Glomerular endothelial cell (primary cell): Measurements from ENCODE around the gene RNMT. TPM values are rescaled to one million over a fixed set of nuclear protein-coding genes. Genes with fewer than 3 reads are reported as not detected.
"Not testable (repeated sequence)": the region's sequence is repeated elsewhere in the genome, so short reads cannot be mapped to it uniquely, and the experiment has no call there.

Experiments
- DNase-seq: peaks from one replicate; pipeline ENCODE4 v3.0.0-alpha.2; 2011; ENCODE audit warnings: low read depth, low spot score; ENCODE audit errors: extremely low read depth
- total RNA-seq: library from RNA; depleted of rRNA; stranded (reverse); fragments of >200 nt; gene quantifications from 2 replicates; pipeline ENCODE4 v1.2.3, GENCODE V29; 2015

RNMT gene
- total RNA-seq, result 14.3 and 19.5 TPM in 2 replicates

DNA sequence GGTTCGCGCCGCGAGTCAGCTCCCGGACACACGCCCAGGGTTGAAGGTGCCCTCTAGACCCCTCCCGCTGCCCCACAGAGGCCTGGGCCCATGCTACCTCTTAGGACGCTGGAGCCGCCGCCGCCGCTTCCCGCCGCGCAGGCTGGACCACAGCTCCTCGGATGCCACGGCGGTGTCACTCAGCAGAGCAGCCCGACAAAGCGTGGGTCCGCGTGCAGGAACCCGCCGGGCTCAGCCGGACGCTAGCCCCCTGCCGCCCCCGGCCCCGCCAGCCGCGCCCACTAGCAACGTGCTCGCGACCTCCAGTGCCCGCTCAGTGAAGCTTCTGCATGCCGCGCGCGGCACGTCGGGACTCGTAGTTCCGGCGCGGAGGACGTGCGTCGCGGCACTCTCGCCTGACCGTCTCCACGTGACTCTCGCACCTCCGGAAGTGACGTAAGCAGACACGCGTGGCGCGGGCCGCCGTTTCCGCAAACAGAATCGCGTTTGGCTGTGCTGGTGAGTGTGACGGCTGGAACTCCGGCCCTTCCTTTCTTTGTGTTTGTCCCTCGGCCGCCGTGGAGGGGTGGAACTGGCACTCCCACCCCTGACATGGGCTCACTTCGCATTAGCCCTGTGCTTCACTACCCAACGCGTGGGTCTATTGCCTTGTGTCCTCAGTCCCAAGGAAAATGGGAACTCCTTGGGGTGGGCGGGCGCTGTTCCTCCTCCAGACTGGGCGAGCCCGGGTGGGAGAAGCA lies at the start of gene RNMT, which contains the start of gene FAM210A:
Gene RNMT (plus strand): TSS at position 442 of the 740 bp plus-strand sequence. CDS start 4,845 bp downstream, outside the sequence.
Gene FAM210A (minus strand): TSS at position 327 of the 740 bp plus-strand sequence. CDS start 44,481 bp downstream, outside the sequence.
- DNase-seq, result peak; percentile 68

DNA sequence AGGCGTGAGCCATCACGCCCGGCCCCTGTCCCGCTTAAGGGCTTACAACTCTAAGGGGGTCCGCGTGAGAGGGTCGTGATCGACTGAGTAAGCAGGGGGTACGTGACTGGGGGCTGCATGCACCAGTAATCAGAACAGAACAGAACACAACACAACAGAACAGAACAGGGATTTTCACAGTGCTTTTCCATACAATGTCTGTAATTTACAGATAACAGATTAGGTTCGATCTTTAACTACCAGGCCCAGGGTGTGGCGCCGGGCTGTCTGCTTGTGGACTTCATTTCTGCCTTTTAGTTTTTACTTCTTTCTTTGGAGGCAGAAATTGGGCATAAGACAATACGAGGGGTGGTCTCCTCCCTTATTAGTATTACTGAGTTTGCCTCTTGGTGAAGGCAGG lies 49.1 kb upstream of the RNMT start:
- DNase-seq, result not testable (repeated sequence)

DNA sequence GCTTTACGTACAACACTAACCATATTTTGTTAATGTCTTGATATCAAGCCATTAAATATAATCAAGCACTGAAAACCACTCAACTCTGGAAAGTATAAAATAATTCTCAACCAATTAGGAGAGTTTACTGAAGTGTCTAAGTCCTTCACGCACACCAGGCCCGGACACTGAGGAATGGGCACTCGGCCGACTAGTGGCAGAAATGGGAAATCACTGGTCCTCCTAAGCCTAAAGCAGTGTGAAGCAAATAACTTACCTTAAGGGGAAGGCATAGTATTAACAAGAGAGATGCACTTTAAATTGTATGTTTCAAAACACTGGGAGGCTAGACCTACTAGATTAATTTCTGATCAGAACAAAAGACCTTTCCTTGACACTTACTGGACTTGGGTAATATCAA lies 45.9 kb upstream of the RNMT start:
- DNase-seq, result no peak

DNA sequence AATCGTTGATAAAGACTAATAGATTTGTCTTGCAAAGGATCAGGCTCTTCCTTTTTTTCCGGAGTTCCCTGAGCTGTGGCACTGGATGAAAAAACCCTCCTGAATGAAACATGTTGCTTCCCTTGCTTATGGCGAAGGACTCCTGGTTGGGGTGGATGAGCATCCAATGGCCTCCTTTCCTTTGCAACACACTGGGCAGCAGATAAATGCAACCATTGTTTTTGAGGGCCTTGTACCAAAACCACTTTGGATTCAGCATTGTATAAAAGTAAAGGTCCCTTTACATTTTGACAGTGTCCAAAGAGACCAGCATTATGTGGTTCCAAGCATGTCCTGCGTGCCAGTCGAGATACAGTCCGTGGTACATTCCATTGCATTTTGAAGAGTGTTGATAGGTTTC lies 44.8 kb upstream of the RNMT start:
- no peak for DNase-seq

DNA sequence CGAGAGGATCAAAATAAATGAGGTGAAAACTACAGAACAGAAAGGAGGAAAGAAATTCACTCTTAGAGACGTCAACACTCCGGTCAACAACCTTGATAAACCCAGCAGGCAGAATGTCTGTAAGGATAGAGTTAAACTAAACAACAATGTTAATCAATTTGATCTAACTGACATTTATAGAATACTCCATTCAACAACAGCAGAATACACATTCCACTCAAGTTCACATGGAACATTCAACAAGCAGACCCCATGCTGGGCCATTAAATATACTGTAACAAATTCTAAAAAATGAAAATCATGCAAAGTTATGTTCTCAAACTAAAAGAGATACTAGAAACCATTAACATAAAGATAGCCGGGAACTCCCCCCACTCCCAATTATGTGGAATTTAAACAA lies 41.9 kb upstream of the RNMT start:
- DNase-seq, result no peak

DNA sequence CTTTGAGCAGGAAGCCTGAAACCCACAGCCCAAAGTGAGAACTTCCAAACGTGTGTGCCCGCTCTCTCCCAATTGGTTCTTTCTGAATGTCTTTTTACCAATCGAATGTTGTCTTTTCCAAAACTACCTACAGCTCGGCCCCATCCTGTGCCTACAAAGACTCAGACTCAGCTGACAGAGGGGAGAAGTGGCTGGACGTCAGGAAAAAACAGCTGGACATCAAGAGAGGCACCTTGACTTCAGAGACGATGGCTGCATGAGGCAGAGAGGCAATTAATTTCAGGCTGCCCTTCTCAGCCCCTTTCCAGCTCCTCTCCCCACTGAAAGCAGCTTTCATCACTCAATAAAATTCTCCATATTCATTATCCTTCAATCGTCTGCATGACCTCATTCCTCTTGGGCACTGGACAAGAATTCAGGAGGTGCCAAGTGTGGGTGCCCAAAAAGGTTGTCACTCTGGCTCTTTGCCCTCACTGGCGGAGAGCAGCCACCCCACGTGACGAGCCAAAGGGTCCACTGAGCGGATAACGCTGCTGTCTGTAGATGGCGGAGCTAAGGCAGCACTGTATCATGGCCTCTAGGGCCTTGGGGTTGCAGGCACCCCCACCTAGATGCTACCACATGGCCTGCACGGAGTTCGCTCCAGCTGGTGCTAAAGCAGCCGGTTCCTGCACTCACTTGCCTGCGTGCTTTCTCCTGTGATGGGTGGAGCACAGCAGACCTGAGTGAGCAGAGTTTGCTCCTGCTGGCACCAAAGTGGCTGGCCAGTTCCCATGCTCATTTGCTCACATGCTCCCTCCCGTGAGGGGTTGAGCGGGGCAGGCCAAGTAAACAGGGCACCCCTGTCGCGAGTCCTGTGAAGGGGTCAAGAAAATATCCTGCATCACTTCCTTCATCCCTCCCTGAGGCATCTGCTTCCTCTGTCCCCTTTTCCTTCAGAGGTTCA lies 38.0 kb upstream of the RNMT start:
- no peak for DNase-seq

DNA sequence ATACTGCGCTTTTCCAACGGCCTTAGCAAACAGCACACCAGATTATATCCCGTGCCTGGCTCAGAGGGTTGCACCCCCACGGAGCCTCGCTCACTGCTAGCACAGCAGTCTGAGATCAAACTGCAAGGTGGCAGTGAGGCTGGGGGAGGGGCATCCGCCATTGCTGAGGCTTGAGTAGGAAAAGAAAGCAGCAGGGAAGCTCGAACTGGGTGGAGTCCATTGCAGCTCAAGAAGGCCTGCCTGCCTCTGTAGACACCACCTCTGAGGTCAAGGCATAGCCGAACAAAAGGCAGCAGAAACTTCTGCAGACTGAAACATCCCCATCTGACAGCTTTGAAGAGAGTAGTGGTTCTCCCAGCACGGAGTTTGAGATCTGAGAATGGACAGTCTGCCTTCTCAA lies 36.4 kb upstream of the RNMT start:
- DNase-seq, result not testable (repeated sequence)

DNA sequence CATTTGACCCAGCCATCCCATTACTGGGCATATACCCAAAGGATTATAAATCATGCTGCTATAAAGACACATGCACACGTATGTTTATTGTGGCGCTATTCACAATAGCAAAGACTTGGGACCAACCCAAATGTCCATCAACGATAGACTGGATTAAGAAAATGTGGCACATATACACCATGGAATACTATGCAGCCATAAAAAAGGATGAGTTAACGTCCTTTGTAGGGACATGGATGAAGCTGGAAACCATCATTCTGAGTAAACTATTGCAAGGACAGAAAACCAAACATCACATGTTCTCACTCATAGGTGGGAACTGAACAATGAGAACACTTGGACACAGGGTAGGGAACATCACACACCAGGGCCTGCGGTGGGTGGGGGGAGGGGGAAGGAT lies 31.1 kb upstream of the RNMT start:
- DNase-seq, result not testable (repeated sequence)

DNA sequence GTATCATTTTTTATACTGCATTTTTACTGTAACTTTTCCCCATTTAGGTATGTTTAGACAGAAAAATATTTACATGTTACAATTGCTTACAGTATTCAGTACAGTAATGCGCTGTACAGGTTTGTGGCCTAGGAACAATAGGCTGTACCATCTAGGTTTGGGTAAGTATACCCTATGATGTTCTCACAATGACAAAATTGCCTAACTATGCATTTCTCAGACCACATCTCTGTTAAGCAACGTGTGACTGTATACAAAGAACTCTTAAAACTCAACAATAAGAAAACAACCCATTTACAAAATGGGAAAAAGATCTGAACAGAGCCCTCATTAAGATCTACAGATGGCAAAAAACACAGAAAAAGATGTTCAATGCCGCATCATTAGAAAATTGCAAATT lies 29.5 kb upstream of the RNMT start:
- DNase-seq, result no peak

DNA sequence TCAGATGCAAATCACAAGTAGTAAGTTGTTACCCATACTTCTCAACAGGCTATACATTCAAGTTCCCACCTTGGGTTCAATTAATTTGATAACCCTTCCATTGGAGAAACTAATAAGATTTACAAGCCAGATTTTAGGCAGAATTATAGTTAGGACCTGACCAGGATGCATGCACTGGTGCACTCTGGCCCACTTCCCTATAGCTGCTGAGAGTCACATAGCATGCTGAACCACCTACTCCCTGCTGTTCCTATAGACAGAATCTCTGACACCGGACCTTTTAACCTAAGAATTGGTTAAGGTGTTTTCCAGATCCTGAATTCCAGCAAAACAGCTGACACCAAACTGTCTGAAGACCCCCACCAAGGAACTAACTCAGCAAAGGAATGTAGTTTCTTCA lies 26.3 kb upstream of the RNMT start:
- DNase-seq, result no peak

DNA sequence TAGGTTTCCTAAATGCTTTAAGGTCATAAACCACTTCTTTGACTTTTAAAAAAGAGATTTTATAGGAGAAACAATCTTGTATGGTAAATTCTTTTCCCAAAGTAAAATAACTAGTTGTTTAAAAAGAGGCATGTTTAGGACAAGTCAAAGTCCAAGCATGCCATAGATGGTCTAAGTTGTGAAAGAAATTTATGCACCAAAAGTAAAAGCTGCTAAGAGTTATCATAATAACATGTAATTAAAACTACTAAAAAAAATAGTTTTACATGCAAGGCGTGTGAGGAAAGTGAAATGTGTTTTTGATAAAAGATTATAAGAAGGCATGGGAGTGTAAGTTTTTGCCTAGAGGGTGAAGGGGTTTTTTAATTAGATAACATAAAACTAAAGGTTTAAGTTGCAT lies 22.6 kb upstream of the RNMT start:
- no peak for DNase-seq

DNA sequence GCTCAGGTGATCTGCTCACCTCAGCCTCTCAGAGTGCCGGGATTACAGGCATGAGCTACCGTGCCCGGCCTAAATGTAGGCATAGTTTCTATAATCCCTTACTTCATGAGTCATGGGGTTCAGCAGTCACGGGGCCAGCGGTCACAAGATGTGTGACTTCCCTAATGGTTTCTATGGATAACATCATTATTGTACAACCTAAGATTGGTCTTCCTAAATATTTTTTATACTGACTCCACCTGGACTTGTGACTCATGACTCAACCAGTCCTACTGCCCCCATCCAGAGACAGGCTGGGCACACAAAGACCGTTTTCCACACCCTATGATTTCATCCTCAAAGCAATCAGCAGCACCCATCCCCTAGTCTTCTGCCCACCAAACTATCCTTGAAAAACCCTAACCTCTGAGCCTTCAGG lies 16.1 kb upstream of the RNMT start:
- DNase-seq, result no peak

DNA sequence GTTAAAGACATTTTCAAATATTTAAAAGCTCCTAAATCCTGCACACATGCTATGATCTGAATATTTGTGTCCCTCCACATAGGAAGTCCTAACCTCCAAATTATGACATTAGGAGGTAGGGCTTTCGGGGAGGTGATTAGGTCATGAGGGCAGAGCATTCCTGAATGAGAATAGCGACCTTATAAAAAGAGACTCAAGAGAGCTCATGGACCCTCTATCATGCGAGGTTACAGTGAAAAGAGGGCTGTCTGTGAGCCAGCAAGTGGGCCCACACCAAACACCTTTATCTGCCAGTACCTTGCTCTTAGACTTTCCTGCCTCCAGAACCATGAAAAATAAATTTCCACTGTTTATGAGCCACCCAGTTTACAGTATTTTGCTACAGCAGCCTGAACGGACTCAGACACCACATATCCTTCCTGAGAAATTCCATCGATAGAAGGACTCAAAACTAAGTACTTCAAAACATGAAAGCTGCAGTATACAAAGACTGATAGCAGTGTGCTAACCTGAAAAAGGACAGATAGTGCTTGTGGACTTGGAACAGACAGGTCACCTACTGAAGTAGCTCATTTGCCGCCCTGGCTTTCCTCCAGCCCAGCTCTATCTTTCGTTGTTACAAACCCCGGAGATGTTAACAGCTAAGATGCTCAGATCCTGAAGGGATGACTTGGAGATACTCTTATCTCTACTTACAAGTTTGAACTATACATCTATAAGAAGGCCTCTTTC lies 13.9 kb upstream of the RNMT start:
- DNase-seq, result no peak

DNA sequence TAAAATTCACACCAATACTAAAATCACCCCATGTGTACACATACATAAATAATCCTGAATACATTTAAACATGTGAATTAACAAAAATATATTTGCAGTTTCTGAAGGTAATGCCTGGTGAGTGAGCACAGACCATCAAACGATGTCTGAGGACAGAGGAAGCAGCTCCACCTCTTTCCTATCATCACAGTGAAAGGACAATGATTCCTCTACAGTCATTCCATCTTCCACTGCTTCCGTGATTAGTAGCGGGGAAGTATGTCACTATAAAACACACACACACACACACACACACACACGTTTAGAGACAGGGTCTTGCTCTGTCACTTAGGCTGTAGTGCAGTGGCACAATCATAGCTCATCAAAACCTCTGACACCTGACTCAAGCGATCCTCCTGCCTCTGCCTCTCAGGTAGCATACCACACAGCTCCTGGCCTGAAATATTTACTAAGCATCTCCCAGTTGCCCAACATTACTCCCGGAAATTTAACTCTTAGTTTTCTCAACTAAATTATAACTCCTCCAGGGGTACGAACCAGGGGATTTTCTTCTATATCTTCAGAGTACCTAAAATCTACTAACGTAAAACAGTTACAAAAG lies 12.9 kb upstream of the RNMT start:
- DNase-seq, result no peak

DNA sequence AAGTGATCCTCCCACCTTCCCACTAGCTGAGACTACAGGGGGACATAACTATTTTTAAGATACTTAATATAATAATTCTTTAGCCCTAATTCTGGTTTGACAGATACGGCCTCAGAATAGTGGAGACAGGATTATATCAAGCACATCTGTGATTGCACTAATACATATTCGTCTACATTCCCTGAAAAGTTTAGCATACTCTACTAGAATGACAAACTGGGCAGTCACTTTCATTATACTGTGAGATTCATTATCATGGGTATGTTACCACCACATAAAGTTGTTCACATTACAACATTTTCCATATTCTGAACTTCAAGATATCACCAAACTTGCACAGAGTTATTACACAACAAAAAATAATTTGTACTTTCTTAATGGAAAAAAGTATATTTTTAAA lies 11.1 kb upstream of the RNMT start:
- no peak for DNase-seq

DNA sequence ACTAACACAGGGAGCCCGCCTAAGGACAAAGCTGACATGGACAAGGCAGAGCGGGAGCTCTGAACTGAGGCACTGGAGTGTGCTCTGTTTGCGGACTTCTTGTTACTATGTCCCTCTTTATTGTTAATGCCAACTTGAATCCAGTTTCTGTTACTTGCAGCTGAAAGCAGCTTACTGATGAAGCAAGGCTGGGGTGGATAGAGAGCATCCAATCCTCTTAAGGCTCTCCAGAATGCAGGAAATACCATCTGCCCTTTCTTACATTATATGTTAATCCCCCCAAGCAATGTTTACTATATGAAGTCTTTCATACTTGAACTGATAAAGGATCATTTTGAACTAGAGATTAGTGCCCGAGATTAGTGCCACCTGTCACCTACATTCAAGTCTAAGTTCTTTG lies 9.6 kb upstream of the RNMT start:
- DNase-seq, result no peak

DNA sequence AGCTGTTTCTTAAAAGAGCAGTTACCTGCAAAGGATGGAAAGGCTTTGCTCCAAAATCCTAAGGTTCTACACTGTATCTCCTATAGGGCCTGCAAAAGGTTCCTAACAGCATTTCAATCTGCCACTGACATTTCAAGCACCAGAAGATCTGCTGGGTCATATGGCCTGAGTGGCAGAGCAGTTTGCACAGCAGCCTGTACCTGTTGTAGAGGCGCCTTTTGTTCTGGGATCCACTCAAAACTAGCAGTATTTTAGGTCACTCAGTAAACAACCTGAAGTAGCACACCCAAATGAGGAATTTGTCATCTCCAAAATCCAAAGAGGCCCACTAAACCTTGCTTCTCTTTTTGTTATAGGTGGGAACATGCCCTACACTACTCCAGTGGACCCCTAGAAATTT lies 6.3 kb upstream of the RNMT start:
- no peak for DNase-seq

DNA sequence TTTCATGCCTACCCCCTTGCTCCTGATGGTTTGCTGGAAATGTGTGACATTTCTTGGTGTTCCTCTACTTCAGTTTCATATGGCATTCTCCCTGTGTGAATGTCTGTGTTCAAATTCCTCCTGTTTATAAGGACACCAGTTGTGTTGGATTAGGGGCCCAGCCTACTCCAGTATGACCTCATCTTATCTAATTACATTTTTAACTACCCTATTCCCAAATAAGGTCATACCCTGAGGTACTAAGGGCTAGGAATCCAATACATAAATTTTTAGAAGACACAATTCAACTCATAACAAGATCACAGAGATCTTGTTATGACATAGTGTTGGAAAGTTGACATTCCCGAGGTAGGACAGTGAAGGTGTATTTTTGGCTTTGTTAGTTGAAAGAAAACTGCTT lies 5.6 kb upstream of the RNMT start:
- no peak for DNase-seq

DNA sequence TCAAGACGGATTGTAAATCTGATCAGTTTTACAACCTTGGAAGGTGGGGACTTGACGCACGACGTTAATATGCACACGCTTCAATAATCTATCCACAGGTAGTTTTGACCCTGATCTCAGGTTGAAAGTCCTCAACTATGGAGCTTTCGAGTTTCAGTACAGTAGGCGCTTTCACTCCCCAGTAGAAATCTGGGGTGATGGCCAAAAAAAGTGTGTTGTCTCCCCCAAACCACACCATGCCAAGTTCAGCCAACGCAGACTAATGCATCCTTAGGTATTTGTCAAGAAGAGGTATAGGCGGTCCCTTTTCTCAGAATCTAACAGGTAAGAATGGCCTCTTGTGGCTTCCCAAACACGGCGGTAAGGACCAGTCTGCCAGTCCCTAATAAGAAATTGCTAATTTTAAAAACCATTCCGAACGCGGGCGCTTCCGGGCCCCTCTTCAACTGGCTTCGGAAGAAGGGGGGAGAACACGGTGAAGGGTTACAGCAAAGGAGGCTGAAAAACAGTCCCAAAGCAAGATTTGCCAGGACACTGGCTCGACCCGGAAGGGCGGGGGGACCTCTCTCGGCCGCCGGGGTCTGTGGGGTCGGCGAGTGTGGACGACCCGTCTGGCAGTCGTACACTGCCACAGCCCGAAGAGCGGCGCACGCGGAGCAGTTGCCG lies 774 bp upstream of the RNMT start:
- no peak for DNase-seq

DNA sequence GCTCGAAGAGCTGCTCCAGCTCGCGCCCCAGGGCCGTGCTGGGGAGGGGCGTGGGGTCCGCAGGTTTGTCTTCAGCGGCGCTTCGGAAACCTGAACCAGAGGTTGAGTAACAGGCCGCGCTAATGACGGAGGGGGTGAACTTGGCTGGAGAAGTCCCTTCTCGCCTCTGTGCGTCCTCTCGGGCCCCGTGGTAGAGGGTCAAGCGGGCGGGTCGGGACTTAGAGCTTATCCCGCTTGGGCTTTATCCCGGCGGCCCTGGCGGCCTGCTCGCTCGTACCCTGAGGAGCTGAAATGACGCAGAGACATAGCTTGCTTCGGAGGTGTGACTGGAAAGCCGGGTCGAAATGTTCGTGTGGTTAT lies 479 bp downstream of the RNMT start:
- DNase-seq, result no peak
